HEK293 (cell line): ENCODE data around the gene TENT4B.

Experiments
- CTCF ChIP-seq: fragments of 450-650 bp; formaldehyde crosslinking; IDR thresholded peaks from 2 replicates; pipeline ENCODE4 v1.5.1; 2016; ENCODE audit warnings: missing biosample characterization, missing genetic modification characterization
- PRDM4 ChIP-seq: fragments of 450-650 bp; formaldehyde crosslinking; IDR thresholded peaks from 2 replicates; pipeline ENCODE4 v1.5.1; 2017; ENCODE audit warnings: missing biosample characterization, missing genetic modification characterization
- TCF7L2 ChIP-seq: IDR thresholded peaks from 2 replicates; pipeline ENCODE4 v1.6.1; 2011; ENCODE audit warnings: low read depth, mild to moderate bottlenecking, inconsistent platforms, low read length, moderate library complexity, borderline replicate concordance
- ZNF311 ChIP-seq: fragments of 450-650 bp; formaldehyde crosslinking; IDR thresholded peaks from 2 replicates; pipeline ENCODE4 v1.5.1; 2017; ENCODE audit warnings: missing biosample characterization, missing genetic modification characterization, borderline replicate concordance

DNA sequence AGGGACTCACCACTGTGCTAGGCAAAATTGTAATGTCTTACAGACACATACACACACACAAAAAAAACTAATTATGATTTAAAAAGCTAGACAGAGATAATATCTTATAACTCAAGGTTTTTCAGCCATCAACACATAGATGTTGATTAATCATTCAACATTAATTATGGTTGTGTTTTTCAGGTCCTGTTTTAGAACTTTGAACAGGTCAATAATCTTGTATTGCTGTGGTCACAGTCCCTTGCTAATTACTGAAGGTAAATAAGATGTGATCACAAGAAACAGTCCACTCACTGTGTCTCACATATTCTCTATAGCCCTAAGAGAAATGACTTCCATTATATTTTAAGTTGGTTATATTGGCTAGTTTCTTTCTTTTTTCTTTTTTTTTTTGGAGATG lies 32.4 kb upstream of the TENT4B start:
- no peak for TF ChIP-seq CTCF (tag by site-specific recombination)
- TF ChIP-seq PRDM4 (tag by site-specific recombination), result no peak
- no peak for TF ChIP-seq TCF7L2
- no peak for TF ChIP-seq ZNF311 (tag by site-specific recombination)
